ENCODE measurements around the gene LCNL1. TPM values are rescaled to one million over a fixed set of nuclear protein-coding genes. Genes with fewer than 3 reads are reported as not detected.
A peak's percentile ranks its signal among the peaks of the same experiment; 100 is the strongest.

The LCNL1 gene
- total and polyA plus RNA-seq, 4 donors: 0.15 to 2.7 (median 1.4) TPM

- no peak for DNase-seq
- Histone ChIP-seq H3K27me3 (ENCODE audit: control insufficient read depth in 3 of 3, insufficient read depth in 3 of 3, low read length in 2 of 3) (no peaks in the 10 kb centered on the region), H3K36me3 (ENCODE audit: control insufficient read depth in 4 of 4, insufficient read depth in 4 of 4, low read length in 4 of 4) (peaks cover 0 to 23% (median 3%) of the 10 kb centered on the region in 4 donors), H3K4me1 (ENCODE audit: control insufficient read depth in 5 of 5, insufficient read depth in 5 of 5, low read length in 5 of 5) (peaks cover 0 to 10% (median 0%) of the 10 kb centered on the region in 5 donors), H3K27ac (ENCODE audit: low read depth in 1 of 2, low read length in 1 of 2) (no peak overlapping the region), H3K9ac (ENCODE audit: insufficient read depth in 1 of 2, low read length in 2 of 2) (no peak overlapping the region), H3K9me3 (ENCODE audit: control insufficient read depth in 4 of 4, insufficient read depth in 3 of 4, low read length in 3 of 4) (no peaks in the 10 kb centered on the region), H3K4me3 (no peak overlapping the region)
- ATAC-seq (ENCODE audit: insufficient read depth, low FRiP score): no peak
- TF ChIP-seq CTCF (IDR thresholded peaks at IDR 0.05; ENCODE audit: control extremely low read depth, extremely low read depth): no peak
- 97 to 98% methylated on average over 29 to 32 of the region's 32 CpGs for WGBS, 2 donors
Observed at GRCh38 chr9:137020771-137021567, 38.2 kb downstream of the LCNL1 start.

GRCh38 chr9:137021568-137021978 lies 38.8 kb downstream of the LCNL1 start:
- no peak for ATAC-seq (ENCODE audit: insufficient read depth, low FRiP score)

GRCh38 chr9:137021979-137022661 lies 39.3 kb downstream of the LCNL1 start:
- TF ChIP-seq CTCF (IDR thresholded peaks at IDR 0.05; ENCODE audit: control extremely low read depth, extremely low read depth): no peak

More at GRCh38 chr9:137021568-137021978, 38.8 kb downstream of the LCNL1 start:
- Histone ChIP-seq H3K27me3 (ENCODE audit: control insufficient read depth in 3 of 3, insufficient read depth in 3 of 3, low read length in 2 of 3) (no peaks in the 10 kb centered on the region), H3K4me3 (no peak overlapping the region), H3K9ac (ENCODE audit: insufficient read depth in 1 of 2, low read length in 2 of 2) (no peak overlapping the region), H3K9me3 (ENCODE audit: control insufficient read depth in 4 of 4, insufficient read depth in 3 of 4, low read length in 3 of 4) (no peaks in the 10 kb centered on the region), H3K27ac (ENCODE audit: low read depth in 1 of 2, low read length in 1 of 2) (no peak overlapping the region), H3K36me3 (ENCODE audit: control insufficient read depth in 4 of 4, insufficient read depth in 4 of 4, low read length in 4 of 4) (peaks cover 0 to 17% (median 3%) of the 10 kb centered on the region in 4 donors), H3K4me1 (ENCODE audit: control insufficient read depth in 5 of 5, insufficient read depth in 5 of 5, low read length in 5 of 5) (peaks cover 0 to 10% (median 0%) of the 10 kb centered on the region in 5 donors)
- WGBS, 2 donors: 90 to 93% methylated on average over 6 of the region's 6 CpGs
- no peak for TF ChIP-seq CTCF (IDR thresholded peaks at IDR 0.05; ENCODE audit: control extremely low read depth, extremely low read depth)
- no peak for DNase-seq

More at GRCh38 chr9:137021979-137022661, 39.3 kb downstream of the LCNL1 start:
- Histone ChIP-seq H3K27ac (ENCODE audit: low read depth in 1 of 2, low read length in 1 of 2) (no peak overlapping the region), H3K27me3 (ENCODE audit: control insufficient read depth in 3 of 3, insufficient read depth in 3 of 3, low read length in 2 of 3) (no peaks in the 10 kb centered on the region), H3K9me3 (ENCODE audit: control insufficient read depth in 4 of 4, insufficient read depth in 3 of 4, low read length in 3 of 4) (no peaks in the 10 kb centered on the region), H3K4me1 (ENCODE audit: control insufficient read depth in 5 of 5, insufficient read depth in 5 of 5, low read length in 5 of 5) (peaks cover 0 to 10% (median 1%) of the 10 kb centered on the region in 5 donors), H3K9ac (ENCODE audit: insufficient read depth in 1 of 2, low read length in 2 of 2) (no peak overlapping the region), H3K4me3 (no peak overlapping the region), H3K36me3 (ENCODE audit: control insufficient read depth in 4 of 4, insufficient read depth in 4 of 4, low read length in 4 of 4) (peaks cover 0 to 11% (median 2%) of the 10 kb centered on the region in 4 donors)
- DNase-seq (no peak), ATAC-seq (ENCODE audit: insufficient read depth, low FRiP score) (peak; percentile 38)
- WGBS, 2 donors: 65% methylated on average over 28 to 30 of the region's 30 CpGs
